Dendritic cell treated with granulocyte-macrophage colony-stimulating factor and Interleukin-4, amounts not matched to agents 40 ng/mL and 50 ng/mL, for 4 days (primary cell): ENCODE measurements around the gene DMD.

Experiments used
- H3K27ac Mint-ChIP-seq: one replicate; pipeline ENCODE4 v1.8.0; 2022; ENCODE audit warnings: mild to moderate bottlenecking, mixed read lengths
- H3K27me3 Mint-ChIP-seq: one replicate; pipeline ENCODE4 v1.8.0; 2022; ENCODE audit warnings: mild to moderate bottlenecking, mixed read lengths
- H3K36me3 Mint-ChIP-seq: one replicate; pipeline ENCODE4 v1.8.0; 2022; ENCODE audit warnings: low read depth, mixed read lengths
- H3K4me1 Mint-ChIP-seq: one replicate; pipeline ENCODE4 v1.8.0; 2022; ENCODE audit warnings: low read depth, mixed read lengths
- H3K4me3 Mint-ChIP-seq: one replicate; pipeline ENCODE4 v1.8.0; 2022; ENCODE audit warnings: mild to moderate bottlenecking, moderate library complexity, mixed read lengths
- H3K9me3 Mint-ChIP-seq: one replicate; pipeline ENCODE4 v1.8.0; 2022; ENCODE audit warnings: mixed read lengths
- intact Hi-C: fragments of 100-400 bp; cut with micrococcal nuclease; formaldehyde crosslinking; loops from one replicate; pipeline ENCODE4 v1.15.0; 2022

DMD gene

GRCh38 chrX:32678487-32678886 lies 532.9 kb downstream of the DMD start:
- Mint-ChIP-seq H3K27me3 (no peaks in the 10 kb centered on the region), H3K4me1 (no peaks in the 10 kb centered on the region), H3K9me3 (no peaks in the 10 kb centered on the region), H3K27ac (no peak overlapping the region), H3K4me3 (no peak overlapping the region), H3K36me3 (no peaks in the 10 kb centered on the region)
- intact Hi-C loops, result no loop called here

GRCh38 chrX:32673193-32673592 lies 538.2 kb downstream of the DMD start:
- Mint-ChIP-seq H3K9me3 (no peaks in the 10 kb centered on the region), H3K27me3 (no peaks in the 10 kb centered on the region), H3K27ac (no peak overlapping the region), H3K36me3 (no peaks in the 10 kb centered on the region), H3K4me3 (no peak overlapping the region), H3K4me1 (no peaks in the 10 kb centered on the region)
- intact Hi-C loops, result no loop called here

- H3K4me1 Mint-ChIP-seq, result no peaks in the 10 kb centered on the region
- H3K4me3 Mint-ChIP-seq, result no peak overlapping the region
- no peak overlapping the region for H3K27ac Mint-ChIP-seq
- no peaks in the 10 kb centered on the region for H3K36me3 Mint-ChIP-seq
- H3K9me3 Mint-ChIP-seq, result no peaks in the 10 kb centered on the region
- intact Hi-C loops, result no loop called here
- no peaks in the 10 kb centered on the region for H3K27me3 Mint-ChIP-seq
These were observed 548.8 kb downstream of the DMD start for GRCh38 chrX:32662516-32662915.

- Mint-ChIP-seq H3K36me3 (no peaks in the 10 kb centered on the region), H3K4me1 (no peaks in the 10 kb centered on the region), H3K9me3 (no peaks in the 10 kb centered on the region), H3K4me3 (no peak overlapping the region), H3K27ac (no peak overlapping the region), H3K27me3 (no peaks in the 10 kb centered on the region)
- intact Hi-C loops, result no loop called here
These were observed 566.7 kb downstream of the DMD start for GRCh38 chrX:32644476-32645245.

GRCh38 chrX:32642283-32642682 lies 569.1 kb downstream of the DMD start:
- no peak overlapping the region for H3K27ac Mint-ChIP-seq
- intact Hi-C loops, result no loop called here

GRCh38 chrX:32618154-32618553 lies 593.2 kb downstream of the DMD start:
- no peaks in the 10 kb centered on the region for H3K9me3 Mint-ChIP-seq
- no peaks in the 10 kb centered on the region for H3K4me1 Mint-ChIP-seq
- H3K4me3 Mint-ChIP-seq, result no peak overlapping the region
- H3K27me3 Mint-ChIP-seq, result no peaks in the 10 kb centered on the region
- H3K27ac Mint-ChIP-seq, result no peak overlapping the region
- H3K36me3 Mint-ChIP-seq, result no peaks in the 10 kb centered on the region
- intact Hi-C loops, result no loop called here

More at GRCh38 chrX:32642283-32642682, 569.1 kb downstream of the DMD start:
- H3K9me3 Mint-ChIP-seq, result no peaks in the 10 kb centered on the region
- H3K4me3 Mint-ChIP-seq, result no peak overlapping the region
- no peaks in the 10 kb centered on the region for H3K4me1 Mint-ChIP-seq
- H3K36me3 Mint-ChIP-seq, result no peaks in the 10 kb centered on the region
- no peaks in the 10 kb centered on the region for H3K27me3 Mint-ChIP-seq

GRCh38 chrX:32614707-32615106 lies 596.6 kb downstream of the DMD start:
- no peaks in the 10 kb centered on the region for H3K27me3 Mint-ChIP-seq
- H3K4me3 Mint-ChIP-seq, result no peak overlapping the region
- intact Hi-C loops, result no loop called here

GRCh38 chrX:32599156-32599555 lies 612.2 kb downstream of the DMD start:
- Mint-ChIP-seq H3K36me3 (no peaks in the 10 kb centered on the region), H3K27me3 (no peaks in the 10 kb centered on the region), H3K27ac (no peak overlapping the region)

More at GRCh38 chrX:32614707-32615106, 596.6 kb downstream of the DMD start:
- Mint-ChIP-seq H3K27ac (no peak overlapping the region), H3K36me3 (no peaks in the 10 kb centered on the region), H3K4me1 (no peaks in the 10 kb centered on the region), H3K9me3 (no peaks in the 10 kb centered on the region)

GRCh38 chrX:32598707-32599106 lies 612.6 kb downstream of the DMD start:
- intact Hi-C loops, result no loop called here
- no peaks in the 10 kb centered on the region for H3K27me3 Mint-ChIP-seq
- no peak overlapping the region for H3K27ac Mint-ChIP-seq
- no peak overlapping the region for H3K4me3 Mint-ChIP-seq
- H3K4me1 Mint-ChIP-seq, result no peaks in the 10 kb centered on the region
- H3K36me3 Mint-ChIP-seq, result no peaks in the 10 kb centered on the region
- peaks cover 9% of the 10 kb centered on the region for H3K9me3 Mint-ChIP-seq

More at GRCh38 chrX:32599156-32599555, 612.2 kb downstream of the DMD start:
- Mint-ChIP-seq H3K9me3 (peaks cover 9% of the 10 kb centered on the region), H3K4me1 (no peaks in the 10 kb centered on the region), H3K4me3 (no peak overlapping the region)
- intact Hi-C loops, result no loop called here

- Mint-ChIP-seq H3K4me3 (no peak overlapping the region), H3K27ac (no peak overlapping the region), H3K36me3 (no peaks in the 10 kb centered on the region), H3K4me1 (no peaks in the 10 kb centered on the region), H3K9me3 (peaks cover 9% of the 10 kb centered on the region), H3K27me3 (no peaks in the 10 kb centered on the region)
- intact Hi-C loops, result no loop called here
These were observed 613.6 kb downstream of the DMD start for GRCh38 chrX:32597777-32598176.

GRCh38 chrX:32592786-32593185 lies 618.6 kb downstream of the DMD start:
- intact Hi-C loops, result no loop called here

GRCh38 chrX:32591589-32591988 lies 619.8 kb downstream of the DMD start:
- Mint-ChIP-seq H3K27me3 (no peaks in the 10 kb centered on the region), H3K4me1 (no peaks in the 10 kb centered on the region), H3K4me3 (no peak overlapping the region), H3K9me3 (peaks cover 3% of the 10 kb centered on the region), H3K27ac (no peak overlapping the region), H3K36me3 (no peaks in the 10 kb centered on the region)
- intact Hi-C loops, result no loop called here

More at GRCh38 chrX:32592786-32593185, 618.6 kb downstream of the DMD start:
- H3K4me3 Mint-ChIP-seq, result no peak overlapping the region
- H3K27ac Mint-ChIP-seq, result no peak overlapping the region
- no peaks in the 10 kb centered on the region for H3K4me1 Mint-ChIP-seq
- no peaks in the 10 kb centered on the region for H3K36me3 Mint-ChIP-seq
- peaks cover 9% of the 10 kb centered on the region for H3K9me3 Mint-ChIP-seq
- no peaks in the 10 kb centered on the region for H3K27me3 Mint-ChIP-seq

- Mint-ChIP-seq H3K9me3 (no peaks in the 10 kb centered on the region), H3K27me3 (no peaks in the 10 kb centered on the region), H3K4me1 (no peaks in the 10 kb centered on the region), H3K36me3 (no peaks in the 10 kb centered on the region), H3K4me3 (no peak overlapping the region), H3K27ac (no peak overlapping the region)
- intact Hi-C loops, result no loop called here
These were observed 628.6 kb downstream of the DMD start for GRCh38 chrX:32582729-32583128.

- no peaks in the 10 kb centered on the region for H3K4me1 Mint-ChIP-seq
- H3K27ac Mint-ChIP-seq, result no peak overlapping the region
- intact Hi-C loops, result no loop called here
- no peaks in the 10 kb centered on the region for H3K27me3 Mint-ChIP-seq
- H3K36me3 Mint-ChIP-seq, result no peaks in the 10 kb centered on the region
- no peaks in the 10 kb centered on the region for H3K9me3 Mint-ChIP-seq
- no peak overlapping the region for H3K4me3 Mint-ChIP-seq
These were observed 634.5 kb downstream of the DMD start for GRCh38 chrX:32576885-32577284.

- Mint-ChIP-seq H3K36me3 (no peaks in the 10 kb centered on the region), H3K4me3 (no peak overlapping the region), H3K9me3 (no peaks in the 10 kb centered on the region), H3K27ac (no peak overlapping the region), H3K27me3 (no peaks in the 10 kb centered on the region), H3K4me1 (no peaks in the 10 kb centered on the region)
- intact Hi-C loops, result no loop called here
These were observed 638.7 kb downstream of the DMD start for GRCh38 chrX:32572644-32573043.
